ENCODE results near the gene RIMOC1.
"Not testable (repeated sequence)": the region's sequence is repeated elsewhere in the genome, so short reads cannot be mapped to it uniquely, and the experiment has no call there.

Gene RIMOC1

DNA sequence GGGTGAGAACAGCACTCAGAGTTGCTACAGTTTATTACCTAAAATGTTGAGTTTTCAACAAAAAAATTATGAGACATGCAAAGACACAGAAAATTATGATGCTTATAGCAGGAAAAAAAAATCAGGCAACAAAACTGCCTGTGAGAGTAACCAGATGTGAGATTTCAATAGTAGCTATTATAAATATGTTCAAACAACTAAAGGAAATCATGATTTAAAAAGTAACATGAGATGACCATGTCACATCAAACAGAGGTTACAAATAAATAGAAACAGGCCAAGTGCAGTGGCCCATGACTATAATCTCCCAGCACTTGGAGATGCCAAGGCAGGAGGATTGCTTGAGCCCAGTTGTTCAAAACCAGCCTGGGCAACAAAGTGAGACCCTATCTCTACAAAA, 12.1 kb upstream of the RIMOC1 start:
- DNase-seq: no peak

GRCh38 chr5:41893074-41893851, 10.9 kb upstream of the RIMOC1 start:
- no peak for DNase-seq

GRCh38 chr5:41896230-41896629, 7.9 kb upstream of the RIMOC1 start:
- no peak for DNase-seq

DNA sequence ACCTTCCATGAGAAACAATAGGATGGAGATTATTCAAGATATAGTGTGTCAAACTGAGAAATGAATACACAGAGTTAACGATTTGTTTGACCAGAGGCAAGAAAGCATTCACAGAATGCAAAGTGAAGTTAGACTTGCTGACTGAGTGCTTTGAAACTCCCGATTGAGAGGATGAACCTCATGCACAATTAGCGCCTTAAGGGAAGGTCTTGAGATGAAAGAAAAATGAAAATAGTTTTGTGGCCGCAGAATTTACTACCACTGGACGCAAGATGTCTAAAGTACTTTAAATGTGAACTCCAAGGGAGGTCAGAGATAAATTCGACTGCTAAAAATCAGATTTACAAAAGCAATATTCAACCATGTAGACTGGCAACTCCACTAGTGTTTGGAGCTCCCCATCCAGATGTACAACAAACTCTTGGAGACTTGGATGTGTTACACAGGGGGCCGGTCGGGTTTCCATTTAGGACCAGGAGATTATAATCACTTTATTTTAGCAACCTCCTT, 707 bp upstream of the RIMOC1 start:
- no peak for DNase-seq

GRCh38 chr5:41906151-41906550, 2.0 kb downstream of the RIMOC1 start:
- DNase-seq: no peak

DNA sequence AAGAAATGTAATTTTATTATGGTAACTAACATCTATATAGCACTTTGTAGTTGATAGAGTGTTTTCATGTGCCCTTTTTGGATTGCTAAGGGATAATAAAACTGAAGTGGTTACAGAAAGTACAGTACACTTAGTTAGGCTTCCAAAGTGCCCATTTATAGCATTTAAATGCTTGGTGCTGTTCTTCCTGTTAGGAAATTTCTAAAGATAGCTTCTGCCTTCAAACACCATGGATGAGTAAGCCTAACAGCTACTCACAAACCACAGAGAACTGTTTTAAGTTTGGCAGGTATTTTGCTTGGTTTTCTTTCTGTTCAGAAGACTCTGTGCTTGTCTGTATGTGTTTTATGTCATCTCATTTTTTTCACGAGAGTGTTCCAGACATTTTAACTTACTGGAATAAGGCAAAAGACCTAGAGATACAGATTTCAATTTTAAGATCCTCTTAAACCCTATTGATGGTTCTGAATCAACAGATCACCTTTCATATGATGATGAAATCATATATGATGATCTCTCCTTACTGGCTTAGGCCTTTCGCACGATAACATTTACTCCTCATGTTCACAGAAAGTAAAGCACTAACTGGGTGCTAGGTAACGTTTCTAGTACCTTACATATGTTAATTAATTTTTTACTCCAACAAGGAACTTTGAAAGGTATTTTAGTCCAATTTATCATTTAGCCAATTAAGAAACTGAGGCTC, 4.4 kb downstream of the RIMOC1 start:
- DNase-seq: no peak

DNA sequence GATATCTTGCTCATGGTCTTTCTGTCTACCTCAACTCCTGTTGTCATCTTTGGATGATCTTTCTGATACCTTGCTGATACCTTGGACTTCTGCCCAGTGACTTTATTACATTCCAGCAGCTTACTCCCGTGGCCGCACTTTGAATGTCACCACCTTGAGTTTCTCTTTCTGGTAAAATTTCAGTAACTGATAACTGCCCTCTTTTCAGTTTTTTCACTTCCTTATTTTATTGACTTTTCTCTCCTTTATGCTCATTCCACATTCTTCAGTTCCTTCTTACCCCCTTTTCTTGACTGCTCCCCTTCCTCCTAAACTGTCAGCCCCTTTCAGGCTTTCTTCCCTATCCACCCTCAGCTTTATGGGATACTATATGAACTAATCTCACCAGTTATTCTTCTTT, 14.0 kb downstream of the RIMOC1 start:
- DNase-seq: no peak

GRCh38 chr5:41921166-41921565, 17.0 kb downstream of the RIMOC1 start:
- no peak for DNase-seq

DNA sequence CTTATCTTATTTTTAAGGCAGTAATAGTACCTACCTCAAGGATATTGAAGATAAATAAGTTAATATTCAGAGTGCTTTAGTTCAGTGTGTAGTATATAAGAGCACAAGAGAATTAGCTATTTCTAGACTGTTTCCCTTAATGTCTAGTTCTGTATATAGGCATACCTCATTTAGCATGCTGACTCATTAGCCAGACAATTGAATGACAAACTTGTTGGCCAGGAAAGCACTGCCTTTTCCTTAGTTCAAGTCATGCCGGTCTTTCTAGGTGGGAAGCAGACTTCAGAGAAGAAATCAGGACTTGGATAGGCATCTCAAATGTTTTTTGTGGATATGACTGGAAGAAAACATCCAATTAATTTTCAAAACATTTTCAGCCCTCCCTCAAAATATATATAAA, 17.7 kb downstream of the RIMOC1 start:
- DNase-seq: no peak

- DNase-seq: no peak
Observed at GRCh38 chr5:41924526-41924871, 20.4 kb downstream of the RIMOC1 start.

DNA sequence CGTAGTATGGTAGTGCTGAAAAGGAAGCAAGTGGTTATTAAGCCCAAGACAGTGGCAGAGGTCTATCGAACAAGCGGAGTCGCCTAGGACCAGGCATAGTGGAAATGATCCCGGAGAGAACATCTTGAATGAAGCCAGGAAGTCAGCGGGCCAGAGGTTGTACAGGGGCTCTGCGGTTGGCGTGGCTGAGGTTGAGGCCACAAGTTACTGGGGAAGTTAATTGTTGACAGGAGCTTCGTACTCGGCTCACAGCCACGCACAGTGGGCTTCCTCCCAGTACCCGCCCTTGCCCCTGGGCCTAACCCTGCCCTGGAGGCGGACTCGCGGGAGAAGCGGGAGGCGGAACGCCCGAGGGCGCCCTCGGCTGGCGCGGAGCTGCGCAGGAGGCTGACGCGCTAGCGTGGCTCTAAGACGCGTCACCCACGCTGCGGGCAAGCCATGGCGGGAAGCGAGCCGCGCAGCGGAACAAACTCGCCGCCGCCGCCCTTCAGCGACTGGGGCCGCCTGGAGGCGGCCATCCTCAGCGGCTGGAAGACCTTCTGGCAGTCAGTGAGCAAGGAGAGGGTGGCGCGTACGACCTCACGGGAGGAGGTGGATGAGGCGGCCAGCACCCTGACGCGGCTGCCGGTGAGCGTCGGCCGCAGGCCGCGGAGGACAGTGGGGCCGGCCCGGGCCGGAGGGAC, 20.9 kb downstream of the RIMOC1 start, which contains the start of gene FBXO4:
Gene FBXO4, plus strand, starts transcription at position 410 of the 683 bp plus-strand sequence. Its CDS starts 29 bp downstream, at position 439.
- peak; percentile 86 for DNase-seq

DNA sequence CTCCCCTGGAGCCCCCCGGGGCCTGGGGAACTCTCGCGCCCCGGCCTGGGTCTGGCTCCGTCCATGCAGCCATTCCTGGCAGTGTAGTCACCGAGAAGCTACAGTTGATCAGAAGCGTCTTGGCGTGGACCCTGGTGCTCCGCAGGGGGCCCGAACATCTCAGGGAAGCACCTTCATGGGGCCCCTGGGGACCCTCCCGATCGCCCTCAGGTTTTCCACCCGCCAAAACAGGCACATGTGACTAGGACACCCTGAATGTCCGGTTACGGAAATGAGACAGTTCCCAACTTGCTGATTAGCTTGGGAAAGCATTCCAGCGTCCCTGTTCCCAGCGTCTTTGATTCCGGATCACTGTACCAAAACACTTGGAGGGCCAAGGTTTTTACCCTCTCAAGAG, 21.4 kb downstream of the RIMOC1 start:
- DNase-seq: peak; percentile 58

GRCh38 chr5:41927604-41928003, 23.5 kb downstream of the RIMOC1 start:
- peak; percentile 33 for DNase-seq

- DNase-seq: no peak
Observed at GRCh38 chr5:41929035-41929434, 24.9 kb downstream of the RIMOC1 start.

- DNase-seq: no peak
Observed at GRCh38 chr5:41932770-41933169, 28.6 kb downstream of the RIMOC1 start.

GRCh38 chr5:41935544-41935943, 31.4 kb downstream of the RIMOC1 start:
- no peak for DNase-seq

DNA sequence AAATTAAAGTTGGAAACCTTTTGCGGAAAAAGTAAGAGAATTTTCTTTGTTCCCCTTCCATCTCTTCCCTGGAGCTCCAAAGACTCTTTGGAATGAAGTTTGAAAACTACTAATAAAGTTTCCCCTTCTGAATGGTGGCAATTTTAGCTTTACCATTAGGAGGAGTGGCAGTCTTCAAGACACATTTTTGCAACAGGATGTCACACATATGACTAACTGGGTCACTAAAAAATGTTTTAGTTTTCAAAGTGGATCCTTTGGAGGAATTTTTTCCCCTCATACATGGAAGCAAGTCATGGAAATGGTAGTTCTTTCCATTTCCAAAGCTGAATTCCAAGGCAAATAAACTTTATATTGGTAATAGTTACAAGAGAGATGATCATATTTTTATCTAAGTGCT, 36.5 kb downstream of the RIMOC1 start:
- no peak for DNase-seq

GRCh38 chr5:41945332-41945955, 41.3 kb downstream of the RIMOC1 start:
- not testable (repeated sequence) for DNase-seq

GRCh38 chr5:41951224-41951623, 47.1 kb downstream of the RIMOC1 start:
- DNase-seq: no peak

Data from hematopoietic multipotent progenitor cell treated with erythropoietin and hydrocortisone succinate and interleukin-3 and kit ligand, for 8 days (in vitro differentiated cells).